ENCODE measurements around the gene MBLAC1.
A peak's percentile ranks its signal among the peaks of the same experiment; 100 is the strongest.
"Not testable (repeated sequence)": the region's sequence is repeated elsewhere in the genome, so short reads cannot be mapped to it uniquely, and the experiment has no call there.

Gene MBLAC1

GRCh38 chr7:100141555-100141949, 14.8 kb downstream of the MBLAC1 start:
- H3K27me3 ChIP-seq (ENCODE audit: insufficient read depth, low read length, poor library complexity): no peaks in the 10 kb centered on the region
- H2AFZ ChIP-seq (ENCODE audit: low read depth, low read length): no peak overlapping the region
- no peaks in the 10 kb centered on the region for H3K36me3 ChIP-seq (ENCODE audit: insufficient read depth, low read length)
- H3K79me2 ChIP-seq (ENCODE audit: insufficient read depth, low read length): no peaks in the 10 kb centered on the region
- no peak overlapping the region for H3K4me2 ChIP-seq (ENCODE audit: insufficient read depth, low read length)
- TF ChIP-seq EZH2 (IDR thresholded peaks at IDR 0.05; ENCODE audit: borderline replicate concordance, low read depth, low read length, severe bottlenecking) (no peak), CTCF (IDR thresholded peaks at IDR 0.05; ENCODE audit: borderline replicate concordance, extremely low read depth, low read length, poor library complexity, severe bottlenecking) (no peak)
- no peak for ATAC-seq (ENCODE audit: insufficient read depth, low read depth)
- H3K27ac ChIP-seq (ENCODE audit: low read length): no peak overlapping the region
- H3K4me3 ChIP-seq (ENCODE audit: low read depth in 1 of 2, low read length in 2 of 2): no peak overlapping the region
- H4K20me1 ChIP-seq (ENCODE audit: insufficient read depth, low read length): no peaks in the 10 kb centered on the region
- DNase-seq: no peak
- H3K4me1 ChIP-seq (ENCODE audit: insufficient read depth, low read length): no peaks in the 10 kb centered on the region
- H3K9me3 ChIP-seq (ENCODE audit: insufficient read depth, low read length, severe bottlenecking): no peaks in the 10 kb centered on the region
- H3K9ac ChIP-seq (ENCODE audit: low read depth, low read length): no peak overlapping the region

- H3K27ac ChIP-seq (ENCODE audit: low read length): no peak overlapping the region
- H3K27me3 ChIP-seq (ENCODE audit: insufficient read depth, low read length, poor library complexity): no peaks in the 10 kb centered on the region
- ATAC-seq (ENCODE audit: insufficient read depth, low read depth) (no peak), DNase-seq (no peak)
- no peak overlapping the region for H3K4me3 ChIP-seq (ENCODE audit: low read depth in 1 of 2, low read length in 2 of 2)
- H3K4me2 ChIP-seq (ENCODE audit: insufficient read depth, low read length): no peak overlapping the region
- no peaks in the 10 kb centered on the region for H3K4me1 ChIP-seq (ENCODE audit: insufficient read depth, low read length)
- no peaks in the 10 kb centered on the region for H3K36me3 ChIP-seq (ENCODE audit: insufficient read depth, low read length)
- TF ChIP-seq CTCF (IDR thresholded peaks at IDR 0.05; ENCODE audit: borderline replicate concordance, extremely low read depth, low read length, poor library complexity, severe bottlenecking): no peak
- no peak for TF ChIP-seq EZH2 (IDR thresholded peaks at IDR 0.05; ENCODE audit: borderline replicate concordance, low read depth, low read length, severe bottlenecking)
- no peak overlapping the region for H2AFZ ChIP-seq (ENCODE audit: low read depth, low read length)
- no peaks in the 10 kb centered on the region for H4K20me1 ChIP-seq (ENCODE audit: insufficient read depth, low read length)
- H3K79me2 ChIP-seq (ENCODE audit: insufficient read depth, low read length): no peaks in the 10 kb centered on the region
- H3K9ac ChIP-seq (ENCODE audit: low read depth, low read length): no peak overlapping the region
- H3K9me3 ChIP-seq (ENCODE audit: insufficient read depth, low read length, severe bottlenecking): no peaks in the 10 kb centered on the region
Observed at GRCh38 chr7:100142461-100142860, 15.7 kb downstream of the MBLAC1 start.

- not testable (repeated sequence) for H3K9me3 ChIP-seq (ENCODE audit: insufficient read depth, low read length, severe bottlenecking); ATAC-seq (ENCODE audit: insufficient read depth, low read depth); H3K27ac ChIP-seq (ENCODE audit: low read length); H3K9ac ChIP-seq (ENCODE audit: low read depth, low read length); H3K4me2 ChIP-seq (ENCODE audit: insufficient read depth, low read length); DNase-seq; H2AFZ ChIP-seq (ENCODE audit: low read depth, low read length); H4K20me1 ChIP-seq (ENCODE audit: insufficient read depth, low read length); H3K27me3 ChIP-seq (ENCODE audit: insufficient read depth, low read length, poor library complexity); H3K4me3 ChIP-seq (ENCODE audit: low read depth in 1 of 2, low read length in 2 of 2); H3K36me3 ChIP-seq (ENCODE audit: insufficient read depth, low read length)
- Histone ChIP-seq H3K4me1 (ENCODE audit: insufficient read depth, low read length) (peaks cover 26% of the 10 kb centered on the region), H3K79me2 (ENCODE audit: insufficient read depth, low read length) (peaks cover 20% of the 10 kb centered on the region)
Observed at GRCh38 chr7:100146350-100146749, 19.6 kb downstream of the MBLAC1 start.

- H2AFZ ChIP-seq (ENCODE audit: low read depth, low read length): peak overlapping the region; percentile 84; the same call in 1 of the 2 replicates
- no peaks in the 10 kb centered on the region for H3K9me3 ChIP-seq (ENCODE audit: insufficient read depth, low read length, severe bottlenecking)
- ATAC-seq (ENCODE audit: insufficient read depth, low read depth) (no peak), DNase-seq (no peak)
- H3K9ac ChIP-seq (ENCODE audit: low read depth, low read length): no peak overlapping the region
- H3K27ac ChIP-seq (ENCODE audit: low read length): no peak overlapping the region
- peaks cover 26% of the 10 kb centered on the region for H3K4me1 ChIP-seq (ENCODE audit: insufficient read depth, low read length)
- no peak overlapping the region for H3K4me3 ChIP-seq (ENCODE audit: low read depth in 1 of 2, low read length in 2 of 2)
- H4K20me1 ChIP-seq (ENCODE audit: insufficient read depth, low read length): no peaks in the 10 kb centered on the region
- H3K36me3 ChIP-seq (ENCODE audit: insufficient read depth, low read length): 0 out of 2 replicates have a peak, but pooled peaks cover 1% of the 10 kb centered on the region
- TF ChIP-seq EZH2 (IDR thresholded peaks at IDR 0.05; ENCODE audit: borderline replicate concordance, low read depth, low read length, severe bottlenecking) (no peak), CTCF (IDR thresholded peaks at IDR 0.05; ENCODE audit: borderline replicate concordance, extremely low read depth, low read length, poor library complexity, severe bottlenecking) (no peak)
- H3K79me2 ChIP-seq (ENCODE audit: insufficient read depth, low read length): peaks cover 20% of the 10 kb centered on the region
- no peak overlapping the region for H3K4me2 ChIP-seq (ENCODE audit: insufficient read depth, low read length)
- H3K27me3 ChIP-seq (ENCODE audit: insufficient read depth, low read length, poor library complexity): no peaks in the 10 kb centered on the region
Observed at GRCh38 chr7:100147278-100147677, 20.5 kb downstream of the MBLAC1 start.

Measured in DND-41 (cell line).